WTC11 (cell line): ENCODE measurements around the gene SPZ1.
"Not testable (repeated sequence)": the region's sequence is repeated elsewhere in the genome, so short reads cannot be mapped to it uniquely, and the experiment has no call there.

Experiments
- ETV6 ChIP-seq: sonication (generic); formaldehyde crosslinking; IDR thresholded peaks from 2 replicates; pipeline ENCODE4 v1.8.1; 2022; ENCODE audit warnings: mild to moderate bottlenecking, missing genetic modification reagents
- MAX ChIP-seq: sonication (generic); formaldehyde crosslinking; IDR thresholded peaks from 2 replicates; pipeline ENCODE4 v1.8.0; 2022; ENCODE audit warnings: mild to moderate bottlenecking, missing genetic modification reagents
- NR2C2 ChIP-seq: sonication (generic); formaldehyde crosslinking; IDR thresholded peaks from 2 replicates; pipeline ENCODE4 v1.8.0; 2022; ENCODE audit warnings: mild to moderate bottlenecking, missing genetic modification reagents
- SP1 ChIP-seq: sonication (generic); formaldehyde crosslinking; conservative IDR thresholded peaks from 2 replicates; pipeline ENCODE4 v1.8.1; 2022; ENCODE audit warnings: missing genetic modification reagents
- USF2 ChIP-seq: sonication (generic); formaldehyde crosslinking; IDR thresholded peaks from 2 replicates; pipeline ENCODE4 v1.8.1; 2023; ENCODE audit warnings: mild to moderate bottlenecking, missing genetic modification reagents, moderate library complexity
- TF ChIP-seq, protein P1 (sequence below): fragments of 200-600 bp; IDR thresholded peaks from 2 replicates; pipeline ENCODE4 v1.8.0; 2022; ENCODE audit warnings: antibody characterized with exemption
- TF ChIP-seq, protein P2 (sequence below): sonication (generic); formaldehyde crosslinking; IDR thresholded peaks from 2 replicates; pipeline ENCODE4 v1.8.1; 2023; ENCODE audit warnings: mild to moderate bottlenecking, moderate library complexity, missing genetic modification reagents

GRCh38 chr5:80301342-80301741 lies 18.5 kb upstream of the SPZ1 start:
- TF ChIP-seq, protein P1, sequence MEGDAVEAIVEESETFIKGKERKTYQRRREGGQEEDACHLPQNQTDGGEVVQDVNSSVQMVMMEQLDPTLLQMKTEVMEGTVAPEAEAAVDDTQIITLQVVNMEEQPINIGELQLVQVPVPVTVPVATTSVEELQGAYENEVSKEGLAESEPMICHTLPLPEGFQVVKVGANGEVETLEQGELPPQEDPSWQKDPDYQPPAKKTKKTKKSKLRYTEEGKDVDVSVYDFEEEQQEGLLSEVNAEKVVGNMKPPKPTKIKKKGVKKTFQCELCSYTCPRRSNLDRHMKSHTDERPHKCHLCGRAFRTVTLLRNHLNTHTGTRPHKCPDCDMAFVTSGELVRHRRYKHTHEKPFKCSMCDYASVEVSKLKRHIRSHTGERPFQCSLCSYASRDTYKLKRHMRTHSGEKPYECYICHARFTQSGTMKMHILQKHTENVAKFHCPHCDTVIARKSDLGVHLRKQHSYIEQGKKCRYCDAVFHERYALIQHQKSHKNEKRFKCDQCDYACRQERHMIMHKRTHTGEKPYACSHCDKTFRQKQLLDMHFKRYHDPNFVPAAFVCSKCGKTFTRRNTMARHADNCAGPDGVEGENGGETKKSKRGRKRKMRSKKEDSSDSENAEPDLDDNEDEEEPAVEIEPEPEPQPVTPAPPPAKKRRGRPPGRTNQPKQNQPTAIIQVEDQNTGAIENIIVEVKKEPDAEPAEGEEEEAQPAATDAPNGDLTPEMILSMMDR = not testable (repeated sequence)
- not testable (repeated sequence) for TF ChIP-seq SP1 (CRISPR knock-in tag); NR2C2; USF2; ETV6 (CRISPR knock-in tag); MAX (CRISPR knock-in tag)
- TF ChIP-seq, protein P2, sequence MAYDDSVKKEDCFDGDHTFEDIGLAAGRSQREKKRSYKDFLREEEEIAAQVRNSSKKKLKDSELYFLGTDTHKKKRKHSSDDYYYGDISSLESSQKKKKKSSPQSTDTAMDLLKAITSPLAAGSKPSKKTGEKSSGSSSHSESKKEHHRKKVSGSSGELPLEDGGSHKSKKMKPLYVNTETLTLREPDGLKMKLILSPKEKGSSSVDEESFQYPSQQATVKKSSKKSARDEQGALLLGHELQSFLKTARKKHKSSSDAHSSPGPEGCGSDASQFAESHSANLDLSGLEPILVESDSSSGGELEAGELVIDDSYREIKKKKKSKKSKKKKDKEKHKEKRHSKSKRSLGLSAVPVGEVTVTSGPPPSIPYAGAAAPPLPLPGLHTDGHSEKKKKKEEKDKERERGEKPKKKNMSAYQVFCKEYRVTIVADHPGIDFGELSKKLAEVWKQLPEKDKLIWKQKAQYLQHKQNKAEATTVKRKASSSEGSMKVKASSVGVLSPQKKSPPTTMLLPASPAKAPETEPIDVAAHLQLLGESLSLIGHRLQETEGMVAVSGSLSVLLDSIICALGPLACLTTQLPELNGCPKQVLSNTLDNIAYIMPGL (CRISPR knock-in tag) = not testable (repeated sequence)
